ENCODE measurements around the gene STX4.

The STX4 gene

DNA sequence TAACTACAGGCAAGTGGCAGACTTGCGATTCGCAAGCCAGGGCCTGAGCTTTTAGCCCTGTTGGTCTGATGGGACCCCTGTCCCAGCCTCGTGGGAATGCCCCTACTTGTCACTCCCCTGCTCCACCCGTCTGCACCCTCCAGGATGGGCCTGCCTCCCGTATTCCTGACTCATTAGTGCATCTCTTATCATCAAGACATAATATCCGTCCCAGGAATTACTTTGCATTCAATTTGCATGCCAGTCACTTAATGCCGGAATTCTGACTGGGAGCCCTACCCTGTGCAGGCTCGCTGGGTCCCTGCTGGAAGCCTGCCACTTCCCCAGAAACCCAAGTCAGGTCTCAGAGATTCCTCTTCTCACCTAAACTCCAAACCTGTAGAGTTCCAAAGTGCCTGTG is 52.1 kb downstream of the STX4 start:
- DNase-seq (ENCODE audit: low read depth), result no peak
- no peak overlapping the region for H3K4me3 ChIP-seq (ENCODE audit: low read depth, low read length)
- TF ChIP-seq, protein P1, sequence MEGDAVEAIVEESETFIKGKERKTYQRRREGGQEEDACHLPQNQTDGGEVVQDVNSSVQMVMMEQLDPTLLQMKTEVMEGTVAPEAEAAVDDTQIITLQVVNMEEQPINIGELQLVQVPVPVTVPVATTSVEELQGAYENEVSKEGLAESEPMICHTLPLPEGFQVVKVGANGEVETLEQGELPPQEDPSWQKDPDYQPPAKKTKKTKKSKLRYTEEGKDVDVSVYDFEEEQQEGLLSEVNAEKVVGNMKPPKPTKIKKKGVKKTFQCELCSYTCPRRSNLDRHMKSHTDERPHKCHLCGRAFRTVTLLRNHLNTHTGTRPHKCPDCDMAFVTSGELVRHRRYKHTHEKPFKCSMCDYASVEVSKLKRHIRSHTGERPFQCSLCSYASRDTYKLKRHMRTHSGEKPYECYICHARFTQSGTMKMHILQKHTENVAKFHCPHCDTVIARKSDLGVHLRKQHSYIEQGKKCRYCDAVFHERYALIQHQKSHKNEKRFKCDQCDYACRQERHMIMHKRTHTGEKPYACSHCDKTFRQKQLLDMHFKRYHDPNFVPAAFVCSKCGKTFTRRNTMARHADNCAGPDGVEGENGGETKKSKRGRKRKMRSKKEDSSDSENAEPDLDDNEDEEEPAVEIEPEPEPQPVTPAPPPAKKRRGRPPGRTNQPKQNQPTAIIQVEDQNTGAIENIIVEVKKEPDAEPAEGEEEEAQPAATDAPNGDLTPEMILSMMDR (conservative IDR thresholded peaks at IDR 0.05; ENCODE audit: low read depth, low read length), result no peak

DNA sequence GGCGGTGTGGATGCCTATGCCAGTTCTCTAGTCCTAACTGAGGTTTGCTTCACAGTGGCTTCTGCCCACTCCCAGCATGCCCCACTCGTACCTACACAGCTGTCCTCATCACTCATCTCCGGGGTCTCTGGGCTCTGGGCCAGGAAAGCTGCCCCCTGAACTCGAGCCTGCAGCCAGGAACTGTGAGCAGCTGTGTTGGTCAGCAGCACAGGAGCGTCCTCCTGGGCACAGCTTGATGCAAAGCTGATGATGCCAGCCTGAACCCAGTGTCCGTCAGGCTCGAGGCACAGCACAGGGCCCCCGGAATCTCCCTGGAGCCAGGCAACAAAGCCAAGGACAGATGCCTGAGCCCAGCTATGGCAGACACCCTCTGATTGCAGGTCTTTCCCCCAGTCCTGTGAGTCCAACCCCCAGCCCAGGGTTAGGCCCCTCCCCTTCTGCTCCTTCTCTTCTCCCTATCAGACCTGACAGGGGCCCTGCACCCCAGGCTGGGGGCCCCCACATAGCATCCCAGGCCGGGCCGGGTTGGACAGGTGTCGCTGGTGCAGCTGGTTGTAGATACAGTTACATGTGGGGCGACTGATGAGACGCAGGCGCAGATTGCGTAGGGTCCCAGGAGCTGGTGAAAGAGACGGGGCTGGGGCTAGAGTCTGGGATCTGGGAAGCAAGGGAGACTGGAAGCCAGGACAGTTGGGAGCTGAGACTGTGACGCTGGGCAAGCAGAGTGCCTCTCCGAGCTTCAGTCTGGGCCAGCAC is 52.7 kb downstream of the STX4 start:
- H3K4me3 ChIP-seq (ENCODE audit: low read depth, low read length), result no peak overlapping the region
- TF ChIP-seq, protein P1 (conservative IDR thresholded peaks at IDR 0.05; ENCODE audit: low read depth, low read length), result no peak
- no peak for DNase-seq (ENCODE audit: low read depth)

DNA sequence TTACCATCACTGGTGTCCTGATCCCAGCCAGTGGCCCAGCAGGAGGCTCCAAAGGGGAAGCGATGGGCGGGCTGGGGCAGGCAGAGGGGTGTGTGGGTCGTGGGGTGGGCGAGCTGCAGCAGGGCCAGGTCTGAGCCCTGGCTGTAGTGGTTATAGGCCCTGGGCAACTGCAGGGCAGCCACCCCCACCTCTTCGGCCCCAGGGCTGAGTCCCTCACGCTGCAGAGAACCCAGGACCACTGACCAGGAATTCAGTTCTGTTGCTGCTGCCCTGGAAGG is 53.2 kb downstream of the STX4 start:
- no peak overlapping the region for H3K4me3 ChIP-seq (ENCODE audit: low read depth, low read length)
- TF ChIP-seq, protein P1 (conservative IDR thresholded peaks at IDR 0.05; ENCODE audit: low read depth, low read length), result no peak
- DNase-seq (ENCODE audit: low read depth), result no peak

DNA sequence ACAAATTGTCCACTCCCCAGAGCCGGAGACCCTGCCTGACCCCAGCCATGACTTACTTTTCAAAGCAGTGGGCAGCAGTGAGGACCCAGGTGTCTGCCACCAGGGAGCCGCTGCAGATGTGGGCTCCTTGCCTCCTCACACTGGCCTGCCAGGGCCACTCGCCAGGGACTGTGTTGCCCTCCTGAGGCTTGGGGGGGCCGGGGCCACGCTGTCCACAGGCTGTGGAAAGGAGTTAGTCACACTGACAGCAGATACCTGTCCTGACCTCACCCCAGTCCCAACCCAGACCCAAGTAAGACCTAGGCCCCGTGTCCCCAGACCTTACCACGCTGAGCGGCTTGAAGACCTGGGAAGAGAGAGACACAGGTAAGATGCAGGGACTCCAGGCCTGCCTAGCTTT is 54.1 kb downstream of the STX4 start:
- no peak overlapping the region for H3K4me3 ChIP-seq (ENCODE audit: low read depth, low read length)

DNA sequence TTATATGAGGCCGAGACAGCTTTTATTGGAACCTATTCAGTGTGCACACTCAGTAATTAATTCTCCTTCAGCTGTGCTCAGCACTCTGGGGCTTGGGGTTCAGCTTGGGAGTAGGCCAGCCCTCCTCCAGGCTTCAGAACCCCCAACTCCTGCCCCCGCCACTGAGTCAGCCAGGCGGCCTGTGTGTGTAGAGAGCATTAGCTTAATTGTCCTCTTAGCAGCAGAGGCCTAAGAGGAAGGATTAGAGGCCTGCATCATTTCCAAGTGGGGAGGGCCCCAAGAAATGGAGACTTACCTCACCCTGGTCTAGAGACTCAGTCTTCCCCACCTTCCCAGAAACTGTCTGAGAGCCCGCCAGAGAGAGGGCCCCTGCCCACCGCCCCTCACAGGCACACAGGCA is 54.6 kb downstream of the STX4 start:
- DNase-seq (ENCODE audit: low read depth), result no peak
- TF ChIP-seq, protein P1 (conservative IDR thresholded peaks at IDR 0.05; ENCODE audit: low read depth, low read length), result no peak
- H3K4me3 ChIP-seq (ENCODE audit: low read depth, low read length), result no peak overlapping the region

More for the DNA sequence above, 54.1 kb downstream of the STX4 start:
- DNase-seq (ENCODE audit: low read depth), result no peak
- TF ChIP-seq, protein P1 (conservative IDR thresholded peaks at IDR 0.05; ENCODE audit: low read depth, low read length), result no peak

DNA sequence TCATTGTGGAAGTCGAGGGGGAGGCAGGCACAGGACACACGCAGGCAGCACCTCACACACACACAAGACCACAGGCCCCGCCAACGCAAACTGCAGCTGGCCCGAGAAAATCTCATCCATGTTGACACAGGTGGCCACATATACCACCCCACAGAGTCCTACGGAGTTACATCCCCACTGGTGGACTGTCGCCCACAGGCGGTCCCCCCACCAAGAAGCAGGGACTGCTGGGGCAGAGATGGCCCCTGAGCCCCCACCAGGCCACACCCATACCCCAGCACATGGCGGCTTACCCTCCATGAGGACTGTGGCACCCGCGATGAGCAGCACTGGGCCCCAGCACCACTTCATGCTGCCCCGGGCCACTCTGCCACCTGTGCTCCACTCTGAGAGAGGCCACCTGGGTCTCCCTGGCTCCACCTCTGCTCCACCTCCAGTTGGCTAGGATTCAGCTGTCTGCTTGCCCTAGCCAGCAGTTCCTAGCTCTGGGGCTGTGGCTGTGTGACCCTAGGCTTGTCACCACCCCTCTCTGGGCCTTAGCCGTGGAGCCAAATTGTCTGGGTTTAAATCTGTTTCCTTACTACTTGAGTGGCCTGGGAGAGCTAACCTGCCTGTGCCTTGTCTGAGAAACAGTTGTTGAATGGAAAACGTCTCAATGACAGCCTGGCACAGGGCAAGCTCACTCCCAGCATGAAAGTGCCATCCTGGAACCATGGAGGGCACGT is 55.3 kb downstream of the STX4 start, which contains the start of gene PRSS53:
Gene PRSS53, minus strand, starts transcription at position 485 of the 725 bp plus-strand sequence. Its CDS starts 134 bp downstream, at position 351.
- H3K4me3 ChIP-seq (ENCODE audit: low read depth, low read length), result no peak within 1 kb of the TSS
- DNase-seq (ENCODE audit: low read depth), result no peak
- TF ChIP-seq, protein P1 (conservative IDR thresholded peaks at IDR 0.05; ENCODE audit: low read depth, low read length), result no peak
